CD4-positive, CD25-positive, alpha-beta regulatory T cell (primary cell): ENCODE data around the gene RFX4. TPM values are rescaled to one million over a fixed set of nuclear protein-coding genes. Genes with fewer than 3 reads are reported as not detected.
A peak's percentile ranks its signal among the peaks of the same experiment; 100 is the strongest.
"Not testable (repeated sequence)": the region's sequence is repeated elsewhere in the genome, so short reads cannot be mapped to it uniquely, and the experiment has no call there.

Experiments
- ATAC-seq, 2 donors: fragments of 150-1000 bp; cut with Tn5 transposase; one replicate each; pipeline ENCODE4 v1.10.0; 2021; ENCODE audit warnings: low read depth in 2 of 2, moderate number of reproducible peaks in 2 of 2, moderate library complexity in 1 of 2
- DNase-seq, 3 donors: peaks; one replicate each; pipeline versions ENCODE4 v3.0.0 to v3.0.0-alpha.2; 2012 to 2022; ENCODE audit warnings: mixed read lengths in 1 of 3
- H3K27ac ChIP-seq: one replicate; pipeline ENCODE4 v1.7.0; 2013; ENCODE audit warnings: mild to moderate bottlenecking, low read length; ENCODE audit not compliant: insufficient read depth, poor library complexity, severe bottlenecking
- H3K27me3 ChIP-seq: one replicate; pipeline ENCODE4 v1.7.0; 2013; ENCODE audit warnings: low read length; ENCODE audit not compliant: control insufficient read depth, insufficient read depth
- H3K36me3 ChIP-seq: one replicate; pipeline ENCODE4 v1.7.0; 2013; ENCODE audit warnings: mild to moderate bottlenecking, low read length, moderate library complexity; ENCODE audit not compliant: control insufficient read depth, insufficient read depth
- H3K4me1 ChIP-seq: 2 replicates; pipeline ENCODE4 v1.7.0; 2013; ENCODE audit warnings: mild to moderate bottlenecking, low read length; ENCODE audit not compliant: insufficient read depth, control insufficient read depth, poor library complexity, severe bottlenecking
- H3K4me3 ChIP-seq: one replicate; pipeline ENCODE4 v1.7.0; 2013; ENCODE audit warnings: low read depth, mild to moderate bottlenecking, low read length, moderate library complexity
- H3K9me3 ChIP-seq, 2 experiments: 1 replicate in 1 of 2; 2 replicates in 1 of 2; pipeline ENCODE4 v1.7.0; 2013; ENCODE audit warnings: low read length in 2 of 2, mild to moderate bottlenecking in 1 of 2, moderate library complexity in 1 of 2; ENCODE audit not compliant: control insufficient read depth in 2 of 2
- H3K27ac Mint-ChIP-seq, 3 donors: one replicate each; pipeline ENCODE4 v1.8.0; 2020 to 2022; ENCODE audit warnings: mild to moderate bottlenecking in 3 of 3, mixed read lengths in 3 of 3, moderate library complexity in 2 of 3
- H3K27me3 Mint-ChIP-seq: one replicate; pipeline ENCODE4 v1.8.0; 2022; ENCODE audit warnings: mild to moderate bottlenecking, mixed read lengths
- H3K36me3 Mint-ChIP-seq: one replicate; pipeline ENCODE4 v1.8.0; 2020; ENCODE audit warnings: mixed read lengths
- H3K4me1 Mint-ChIP-seq, 4 donors: one replicate each; pipeline ENCODE4 v1.8.0; 2020 to 2022; ENCODE audit warnings: mixed read lengths in 4 of 4, mild to moderate bottlenecking in 1 of 4
- H3K4me3 Mint-ChIP-seq, 4 donors: one replicate each; pipeline ENCODE4 v1.8.0; 2020 to 2022; ENCODE audit warnings: mild to moderate bottlenecking in 4 of 4, mixed read lengths in 4 of 4, moderate library complexity in 3 of 4
- H3K9me3 Mint-ChIP-seq, 7 donors: one replicate each; pipeline ENCODE4 v1.8.0; 2020 to 2022; ENCODE audit warnings: mixed read lengths in 7 of 7, mild to moderate bottlenecking in 3 of 7, moderate library complexity in 2 of 7
- polyA plus RNA-seq, 4 donors: library from polyadenylated mRNA; unstranded; fragments of 300-500 nt; fragmentation: Illumina TruSeq; gene quantifications; one replicate each; pipeline ENCODE4 v1.2.3, GENCODE V29; 2021
- total RNA-seq: library from RNA; stranded (reverse); gene quantifications from one replicate; pipeline ENCODE4 v1.2.3, GENCODE V29; 2022

Gene RFX4
- total and polyA plus RNA-seq, 5 donors from 2014 or later: not detected

- Mint-ChIP-seq H3K4me1 (peaks cover 0 to 6% (median 3%) of the 10 kb centered on the region in 4 donors), H3K27me3 (peaks cover 46% of the 10 kb centered on the region), H3K4me3 (no peak overlapping the region), H3K9me3 (no peaks in the 10 kb centered on the region), H3K27ac (no peak overlapping the region), H3K36me3 (no peaks in the 10 kb centered on the region)
- H3K4me1 ChIP-seq: no peaks in the 10 kb centered on the region
- no peaks in the 10 kb centered on the region for H3K9me3 ChIP-seq
- DNase-seq (no peak), ATAC-seq (no peak)
- no peak overlapping the region for H3K4me3 ChIP-seq
- peaks cover 17% of the 10 kb centered on the region for H3K27me3 ChIP-seq
- no peak overlapping the region for H3K27ac ChIP-seq
- no peaks in the 10 kb centered on the region for H3K36me3 ChIP-seq
These were observed 15.2 kb downstream of the RFX4 start for GRCh38 chr12:106598003-106598402.

GRCh38 chr12:106599302-106599701 is 16.5 kb downstream of the RFX4 start:
- H3K4me1 Mint-ChIP-seq: no peaks in the 10 kb centered on the region
- Histone ChIP-seq H3K27ac (no peak overlapping the region), H3K4me1 (no peaks in the 10 kb centered on the region), H3K27me3 (peaks cover 9% of the 10 kb centered on the region), H3K36me3 (no peaks in the 10 kb centered on the region), H3K4me3 (no peak overlapping the region), H3K9me3 (no peaks in the 10 kb centered on the region)
- peaks cover 38% of the 10 kb centered on the region for H3K27me3 Mint-ChIP-seq
- H3K36me3 Mint-ChIP-seq: no peaks in the 10 kb centered on the region
- no peak overlapping the region for H3K4me3 Mint-ChIP-seq
- DNase-seq (no peak), ATAC-seq (no peak)
- no peaks in the 10 kb centered on the region for H3K9me3 Mint-ChIP-seq
- no peak overlapping the region for H3K27ac Mint-ChIP-seq

- H3K36me3 Mint-ChIP-seq: no peaks in the 10 kb centered on the region
- no peaks in the 10 kb centered on the region for H3K36me3 ChIP-seq
- H3K4me3 Mint-ChIP-seq: no peak overlapping the region
- H3K4me3 ChIP-seq: no peak overlapping the region
- H3K9me3 ChIP-seq: no peaks in the 10 kb centered on the region
- H3K27me3 Mint-ChIP-seq: peaks cover 26% of the 10 kb centered on the region
- ATAC-seq (no peak), DNase-seq (no peak)
- peaks cover 4% of the 10 kb centered on the region for H3K27me3 ChIP-seq
- no peak overlapping the region for H3K27ac ChIP-seq
- no peaks in the 10 kb centered on the region for H3K9me3 Mint-ChIP-seq
- no peaks in the 10 kb centered on the region for H3K4me1 ChIP-seq
- no peaks in the 10 kb centered on the region for H3K4me1 Mint-ChIP-seq
- peak overlapping the region in 1 of 3 donors; percentile 54 for H3K27ac Mint-ChIP-seq
These were observed 17.7 kb downstream of the RFX4 start for GRCh38 chr12:106600503-106600902.

GRCh38 chr12:106601031-106601430 is 18.2 kb downstream of the RFX4 start:
- ATAC-seq (no peak), DNase-seq (no peak)
- H3K4me1 Mint-ChIP-seq: no peaks in the 10 kb centered on the region
- H3K36me3 Mint-ChIP-seq: no peaks in the 10 kb centered on the region
- H3K36me3 ChIP-seq: no peaks in the 10 kb centered on the region
- no peak overlapping the region for H3K4me3 ChIP-seq
- H3K27ac ChIP-seq: no peak overlapping the region
- H3K4me3 Mint-ChIP-seq: no peak overlapping the region
- no peak overlapping the region for H3K27ac Mint-ChIP-seq
- H3K4me1 ChIP-seq: no peaks in the 10 kb centered on the region
- H3K9me3 Mint-ChIP-seq: peaks cover 0 to 1% (median 0%) of the 10 kb centered on the region in 7 donors
- H3K27me3 ChIP-seq: peaks cover 2% of the 10 kb centered on the region
- peaks cover 21% of the 10 kb centered on the region for H3K27me3 Mint-ChIP-seq
- no peaks in the 10 kb centered on the region for H3K9me3 ChIP-seq

- no peak overlapping the region for H3K27ac ChIP-seq
- ATAC-seq: no peak
- no peak overlapping the region for H3K27ac Mint-ChIP-seq
- no peak overlapping the region for H3K4me3 Mint-ChIP-seq
- no peaks in the 10 kb centered on the region for H3K36me3 ChIP-seq
- H3K36me3 Mint-ChIP-seq: no peaks in the 10 kb centered on the region
- DNase-seq: no peak
- H3K9me3 Mint-ChIP-seq: peaks cover 0 to 3% (median 0%) of the 10 kb centered on the region in 7 donors
- H3K4me1 ChIP-seq: no peaks in the 10 kb centered on the region
- no peaks in the 10 kb centered on the region for H3K9me3 ChIP-seq
- H3K27me3 ChIP-seq: peaks cover 2% of the 10 kb centered on the region
- H3K4me3 ChIP-seq: no peak overlapping the region
- no peaks in the 10 kb centered on the region for H3K4me1 Mint-ChIP-seq
- peaks cover 16% of the 10 kb centered on the region for H3K27me3 Mint-ChIP-seq
These were observed 18.7 kb downstream of the RFX4 start for GRCh38 chr12:106601496-106601895.

GRCh38 chr12:106602076-106602475 is 19.3 kb downstream of the RFX4 start:
- no peak overlapping the region for H3K27ac Mint-ChIP-seq
- Histone ChIP-seq H3K27ac (no peak overlapping the region), H3K4me1 (no peaks in the 10 kb centered on the region), H3K9me3 (no peaks in the 10 kb centered on the region), H3K4me3 (no peak overlapping the region), H3K27me3 (peaks cover 2% of the 10 kb centered on the region), H3K36me3 (no peaks in the 10 kb centered on the region)
- ATAC-seq (no peak), DNase-seq (no peak)
- H3K36me3 Mint-ChIP-seq: no peaks in the 10 kb centered on the region
- H3K4me1 Mint-ChIP-seq: no peaks in the 10 kb centered on the region
- no peak overlapping the region for H3K4me3 Mint-ChIP-seq
- peaks cover 0 to 3% (median 0%) of the 10 kb centered on the region in 7 donors for H3K9me3 Mint-ChIP-seq
- H3K27me3 Mint-ChIP-seq: peaks cover 14% of the 10 kb centered on the region

- Mint-ChIP-seq H3K4me1 (no peaks in the 10 kb centered on the region), H3K36me3 (no peaks in the 10 kb centered on the region), H3K27me3 (peaks cover 5% of the 10 kb centered on the region), H3K27ac (no peak overlapping the region), H3K4me3 (no peak overlapping the region), H3K9me3 (peaks cover 0 to 3% (median under 1%) of the 10 kb centered on the region in 7 donors)
- Histone ChIP-seq H3K4me3 (no peak overlapping the region), H3K27ac (no peak overlapping the region), H3K27me3 (peaks cover 3% of the 10 kb centered on the region), H3K36me3 (no peaks in the 10 kb centered on the region), H3K9me3 (peaks cover 0 to 1% of the 10 kb centered on the region in 2 experiments), H3K4me1 (no peaks in the 10 kb centered on the region)
- no peak for ATAC-seq
- no peak for DNase-seq
These were observed 22.4 kb downstream of the RFX4 start for GRCh38 chr12:106605254-106605653.

GRCh38 chr12:106620588-106620987 is 37.8 kb downstream of the RFX4 start:
- not testable (repeated sequence) for H3K36me3 Mint-ChIP-seq, H3K4me1 Mint-ChIP-seq, H3K27me3 ChIP-seq, H3K36me3 ChIP-seq, ATAC-seq, H3K27ac ChIP-seq, H3K4me3 Mint-ChIP-seq, H3K4me3 ChIP-seq, DNase-seq, H3K27ac Mint-ChIP-seq, H3K4me1 ChIP-seq
- Mint-ChIP-seq H3K9me3 (peaks cover 0 to 27% (median 8%) of the 10 kb centered on the region in 7 donors), H3K27me3 (peaks cover 24% of the 10 kb centered on the region)
- peaks cover 10 to 18% of the 10 kb centered on the region in 2 experiments for H3K9me3 ChIP-seq
